T-helper 22 cell (primary cell): ENCODE measurements around the gene NLGN3.
"Not testable (repeated sequence)": the region's sequence is repeated elsewhere in the genome, so short reads cannot be mapped to it uniquely, and the experiment has no call there.

Experiments
- DNase-seq: peaks from one replicate; pipeline ENCODE4 v3.0.0-alpha.2; 2020; ENCODE audit warnings: low read depth

NLGN3 gene

GRCh38 chrX:71170660-71171059 lies 26.0 kb downstream of the NLGN3 start:
- no peak for DNase-seq

DNA sequence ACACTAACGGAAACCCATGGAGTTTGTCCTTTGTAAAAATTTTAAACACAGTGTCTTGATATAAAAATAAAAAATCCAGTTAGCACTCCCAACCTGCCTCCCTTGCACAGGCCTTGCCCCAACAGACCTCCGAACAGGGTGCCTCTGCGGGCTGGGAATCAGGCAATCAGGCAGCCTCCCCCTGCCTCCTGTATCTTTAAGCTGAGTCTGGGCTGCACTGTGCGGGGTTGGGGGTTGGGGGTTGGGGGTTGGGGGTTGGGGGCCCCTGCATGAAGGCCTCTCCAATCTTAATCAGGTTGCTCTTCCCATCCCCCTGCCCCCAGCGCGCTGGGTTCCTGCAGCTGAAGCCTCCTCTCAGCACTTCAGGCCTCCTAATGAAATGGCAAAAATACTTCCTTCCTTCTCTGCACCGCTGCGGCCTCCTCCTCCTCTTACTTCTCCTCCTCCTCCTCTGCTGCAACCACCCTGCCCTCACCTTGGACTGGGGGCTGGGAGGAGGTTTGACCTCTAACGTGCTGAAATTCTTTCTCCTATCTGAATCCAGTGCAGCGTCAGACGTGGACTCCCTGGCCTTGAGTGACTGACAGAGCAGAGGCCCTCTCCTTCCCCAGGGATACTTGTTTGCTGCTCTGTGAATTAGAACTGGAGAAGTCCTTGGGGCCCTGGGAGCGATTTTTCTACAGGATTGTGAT lies 26.6 kb downstream of the NLGN3 start:
- DNase-seq, result no peak

DNA sequence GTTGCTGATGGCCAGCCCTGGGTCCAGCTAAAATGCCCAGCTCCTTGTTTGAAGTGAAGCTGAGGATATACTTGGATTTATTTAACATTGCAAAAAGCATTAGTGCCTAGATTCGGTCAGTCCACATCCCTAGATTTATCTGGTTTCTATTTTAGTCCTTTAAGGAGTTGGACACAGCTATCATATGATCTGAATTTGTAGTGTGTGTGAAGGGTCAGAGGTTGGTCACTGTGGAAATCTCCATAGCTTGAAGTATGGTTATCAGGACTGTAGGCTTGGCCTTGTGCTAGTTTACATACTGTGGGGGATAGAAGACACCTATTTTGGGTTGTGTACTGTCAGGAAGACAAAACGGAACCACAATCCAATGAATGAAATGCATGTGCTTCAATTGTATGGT lies 28.8 kb downstream of the NLGN3 start:
- no peak for DNase-seq

GRCh38 chrX:71174795-71175194 lies 30.2 kb downstream of the NLGN3 start:
- DNase-seq, result no peak

- no peak for DNase-seq
Measured at GRCh38 chrX:71175531-71175930, 30.9 kb downstream of the NLGN3 start.

GRCh38 chrX:71177327-71177726 lies 32.7 kb downstream of the NLGN3 start:
- DNase-seq, result no peak

DNA sequence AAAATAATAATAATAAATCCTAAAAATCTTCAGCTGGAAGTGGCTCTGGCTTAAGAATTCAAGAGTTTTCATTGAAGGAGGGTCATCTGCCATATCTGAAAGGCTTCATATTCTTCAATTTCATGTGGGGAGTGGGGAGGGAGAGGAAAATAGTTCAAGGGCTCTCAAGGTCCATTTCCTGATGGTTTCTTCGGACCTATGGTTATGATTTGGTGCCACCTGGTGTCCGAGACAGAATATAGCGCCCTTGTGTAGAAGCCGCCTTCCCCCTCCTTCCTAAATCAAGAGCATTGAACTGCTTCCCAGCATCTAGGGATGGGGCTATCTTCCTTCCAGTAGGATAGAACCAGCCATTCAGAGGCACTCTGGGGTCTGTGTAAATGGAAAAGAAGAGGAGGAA lies 34.3 kb downstream of the NLGN3 start:
- peak; percentile 12 for DNase-seq

DNA sequence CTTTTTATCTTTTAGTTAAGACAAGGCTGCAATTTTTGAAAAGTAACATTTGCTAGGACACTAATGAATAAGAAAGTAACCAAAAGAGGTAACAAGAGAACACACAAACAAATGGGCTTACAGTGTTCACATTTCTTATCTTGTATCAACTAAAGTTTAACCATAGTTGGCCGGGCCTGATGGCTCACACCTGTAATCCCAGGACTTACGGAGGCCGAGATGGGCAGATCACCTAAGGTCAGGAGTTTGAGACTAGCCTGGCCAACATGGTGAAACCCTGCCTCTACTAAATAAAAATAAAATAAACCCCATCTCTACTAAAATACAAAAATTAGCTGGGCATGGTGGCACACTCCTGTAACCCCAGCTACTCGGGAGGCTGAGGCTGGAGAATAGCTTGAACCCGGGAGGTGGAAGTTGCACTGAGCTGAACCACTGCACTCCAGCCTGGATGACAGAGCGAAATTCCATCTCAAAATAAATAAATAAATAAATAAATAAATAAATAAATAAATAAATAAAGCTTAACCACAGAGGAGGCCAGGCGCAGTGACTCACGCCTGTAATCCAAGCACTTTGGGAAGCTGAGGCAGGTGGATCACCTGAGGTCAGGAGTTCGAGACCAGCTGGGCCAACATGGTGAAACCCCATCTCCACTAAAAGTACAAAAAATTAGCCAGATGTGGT lies 36.1 kb downstream of the NLGN3 start:
- DNase-seq, result not testable (repeated sequence)

DNA sequence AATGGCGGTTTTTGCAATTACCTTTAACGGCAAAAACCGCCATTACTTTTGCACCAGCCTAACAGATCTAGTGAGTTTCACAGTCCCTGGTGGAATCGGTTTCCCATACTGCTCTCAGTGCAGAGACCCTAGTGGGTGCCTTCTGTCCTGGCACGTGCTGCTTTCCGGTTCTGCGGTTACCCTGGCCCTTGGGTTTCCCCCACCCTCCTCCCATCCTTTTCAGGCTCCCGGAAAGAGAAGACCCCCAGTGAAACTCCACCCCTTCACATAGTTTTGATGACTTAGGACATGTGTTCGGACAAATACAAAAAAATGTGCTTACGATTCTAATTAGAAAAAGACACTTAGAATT lies 36.9 kb downstream of the NLGN3 start:
- peak; percentile 42 for DNase-seq

DNA sequence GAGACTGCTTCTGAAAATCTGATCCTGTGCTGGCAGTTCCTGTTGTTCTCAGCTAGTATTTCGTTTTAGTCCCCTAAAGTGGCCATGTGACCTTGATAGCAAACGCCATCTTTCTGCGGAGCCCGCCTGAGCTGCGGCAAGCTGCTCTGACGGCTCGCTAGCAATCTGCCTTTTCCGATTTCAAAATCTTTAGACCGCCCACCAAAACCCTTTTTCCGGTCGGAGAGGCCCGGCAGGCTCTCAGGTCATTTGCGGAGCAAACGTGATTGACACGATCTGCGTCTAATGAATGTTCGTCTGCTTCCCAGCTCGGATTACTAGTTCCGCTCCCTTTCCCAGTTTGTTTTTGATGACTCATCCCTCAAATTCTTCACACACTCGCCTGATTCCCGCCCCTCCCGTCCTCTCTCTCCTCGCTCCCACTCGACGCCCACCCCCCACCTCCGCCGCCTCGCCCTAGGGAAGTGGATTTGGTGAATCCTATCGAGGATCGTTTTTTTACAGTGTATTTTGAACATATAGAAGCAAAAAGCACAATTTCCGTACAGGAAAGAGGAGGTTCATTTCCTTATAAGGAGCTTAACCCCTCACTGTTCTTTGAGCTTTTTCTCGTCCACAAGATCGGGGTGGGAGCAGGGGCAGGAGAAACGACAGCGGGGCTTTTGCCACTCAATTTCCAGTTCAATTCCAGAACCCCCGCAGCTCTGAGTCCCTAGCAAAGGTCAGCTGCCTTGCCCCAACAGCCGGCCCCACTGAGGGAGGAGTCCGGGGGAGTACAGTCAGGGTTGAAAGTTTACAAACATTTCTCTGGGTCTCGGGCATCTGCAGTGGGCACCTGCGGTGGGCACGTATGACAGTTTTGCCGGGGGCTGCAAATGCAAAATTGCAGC lies 37.5 kb downstream of the NLGN3 start:
- DNase-seq, result peak; percentile 75

DNA sequence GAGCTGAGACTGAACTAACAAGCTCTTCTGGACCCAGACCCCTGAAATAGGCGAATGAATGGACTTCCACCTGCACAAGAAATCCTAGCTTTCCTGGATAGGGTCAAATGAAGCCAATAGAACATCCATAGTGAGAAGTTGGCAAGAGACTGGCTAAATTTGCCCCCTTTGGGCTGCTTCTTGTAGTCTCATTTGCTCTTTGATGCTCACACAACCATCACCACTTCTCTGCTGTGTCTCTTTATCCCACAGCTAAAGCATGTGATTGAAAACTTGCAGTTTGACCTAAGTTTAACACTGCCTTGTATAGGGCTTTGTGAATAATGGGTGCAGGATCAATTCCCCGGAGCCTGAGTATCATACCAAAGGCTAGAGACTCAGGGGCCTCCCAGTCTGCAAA lies 38.2 kb downstream of the NLGN3 start:
- no peak for DNase-seq

GRCh38 chrX:71183341-71183740 lies 38.7 kb downstream of the NLGN3 start:
- DNase-seq, result no peak

GRCh38 chrX:71184092-71184491 lies 39.5 kb downstream of the NLGN3 start:
- DNase-seq, result no peak

GRCh38 chrX:71184803-71185495 lies 40.3 kb downstream of the NLGN3 start:
- DNase-seq, result no peak

DNA sequence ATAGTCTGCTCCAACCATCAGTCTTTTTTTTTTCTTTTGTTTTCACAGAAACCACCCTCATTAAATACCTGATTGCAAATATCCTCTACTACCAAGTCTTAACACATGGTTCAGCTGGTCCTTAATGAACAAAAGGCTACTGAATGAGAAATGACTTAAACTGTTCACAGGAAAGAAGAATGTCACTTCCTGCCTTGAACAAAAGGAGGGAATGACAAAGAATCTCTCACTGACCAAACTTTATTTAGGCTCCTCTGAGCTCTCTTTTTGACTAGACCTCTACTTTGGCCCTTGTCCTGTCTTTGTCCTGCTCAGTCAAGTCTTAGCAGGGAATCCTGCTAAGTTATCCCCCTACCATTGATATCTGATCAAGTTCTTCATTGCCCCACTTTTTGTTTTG lies 46.6 kb downstream of the NLGN3 start:
- no peak for DNase-seq

DNA sequence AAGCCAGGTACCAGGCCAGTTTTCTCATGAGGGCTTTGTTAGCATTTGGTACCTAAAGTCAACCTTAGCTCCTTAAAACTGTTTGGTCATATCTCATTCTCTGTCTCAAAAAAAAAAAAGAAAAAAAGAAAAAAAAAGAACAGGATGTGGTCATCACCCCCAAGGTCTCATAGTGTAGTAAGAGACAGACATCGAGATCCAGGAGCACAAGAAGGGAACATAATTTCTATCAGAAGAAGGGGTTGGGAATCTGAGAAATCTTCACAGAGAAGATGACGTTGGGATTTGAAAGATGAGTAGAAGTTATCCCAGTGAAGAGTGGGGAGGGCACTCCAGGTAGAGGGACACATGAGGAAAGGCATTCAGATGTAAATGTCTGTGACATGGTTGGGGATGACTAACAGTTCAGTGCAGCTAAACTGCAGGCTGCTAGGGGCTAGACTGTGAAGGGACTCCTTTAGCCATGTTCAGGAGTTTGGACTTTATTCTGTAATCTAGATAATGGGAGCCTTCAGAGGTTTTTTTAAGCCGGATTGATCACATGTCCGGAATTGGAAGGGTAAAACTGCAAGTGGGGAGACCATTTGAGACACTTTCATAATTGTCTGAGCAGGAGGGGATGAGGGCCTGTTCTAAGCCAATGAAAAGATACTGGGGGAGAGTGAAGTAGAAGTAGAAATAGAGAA lies 51.5 kb downstream of the NLGN3 start:
- no peak for DNase-seq

DNA sequence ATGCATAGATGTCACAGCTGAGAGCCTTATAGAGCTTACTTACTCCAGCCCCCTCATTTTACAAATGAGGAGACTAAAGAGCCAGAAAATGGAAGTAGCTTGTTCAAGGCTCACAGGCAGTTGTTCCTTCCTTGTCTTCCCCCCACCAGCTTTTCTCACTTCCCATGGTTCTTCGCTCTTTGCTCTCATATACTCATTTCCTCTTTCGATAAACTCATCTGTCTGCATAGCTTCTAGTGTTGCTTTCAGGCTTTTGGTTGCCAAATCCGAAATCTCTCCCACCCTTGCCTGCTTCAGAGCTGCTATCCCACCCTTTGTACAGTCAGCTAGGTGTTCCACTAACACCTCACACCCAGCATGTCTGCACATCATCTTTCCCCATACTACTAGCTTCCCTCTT lies 53.4 kb downstream of the NLGN3 start:
- no peak for DNase-seq

DNA sequence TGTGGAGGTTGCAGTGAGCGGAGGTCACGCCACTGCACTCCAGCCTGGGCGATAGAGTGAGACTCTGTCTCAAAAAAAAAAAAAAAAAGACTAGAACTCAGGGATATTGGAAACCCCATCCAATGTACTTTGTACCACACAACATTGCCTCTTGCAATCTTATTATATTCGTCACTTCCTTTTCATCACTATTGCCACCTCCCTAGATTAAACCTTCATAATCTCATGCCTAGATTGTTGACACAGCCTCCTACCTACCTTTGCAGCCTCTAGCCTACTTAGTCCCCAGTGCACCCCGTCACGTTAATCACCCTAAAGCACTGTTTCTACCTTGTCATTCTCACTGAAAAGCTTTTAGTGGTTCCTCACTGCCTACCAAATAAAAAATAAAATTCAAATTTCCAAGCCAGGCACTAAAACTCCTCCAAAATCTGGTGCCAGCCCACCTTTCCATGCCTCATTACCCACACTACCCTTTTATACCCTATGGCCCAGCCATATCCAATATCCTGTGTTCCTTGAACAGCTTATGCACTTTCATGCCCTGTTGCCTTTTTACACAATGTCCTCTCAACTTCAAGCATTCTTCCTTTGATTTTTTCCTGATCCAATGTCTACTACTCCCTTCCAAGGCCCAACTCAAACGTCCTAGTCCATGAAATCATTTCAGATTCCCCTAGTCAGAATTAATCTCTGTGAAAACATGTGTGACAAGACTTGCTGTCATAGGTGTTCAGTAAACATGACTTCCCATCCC lies 54.8 kb downstream of the NLGN3 start:
- DNase-seq, result no peak

- DNase-seq, result no peak
Measured at GRCh38 chrX:71210816-71211215, 66.2 kb downstream of the NLGN3 start.

GRCh38 chrX:71212536-71212935 lies 67.9 kb downstream of the NLGN3 start:
- DNase-seq, result no peak

GRCh38 chrX:71214152-71214551 lies 69.5 kb downstream of the NLGN3 start:
- no peak for DNase-seq
